Small intestine (tissue), 7 donors: Measurements from ENCODE around the gene PCSK1N. TPM values are rescaled to one million over a fixed set of nuclear protein-coding genes. Genes with fewer than 3 reads are reported as not detected.

Experiments used
- DNase-seq, 2 donors: peaks; one replicate each; pipeline versions ENCODE4 v3.0.0 to v3.0.0-alpha.2; 2013
- FAIRE-seq: peaks from 2 replicates; lab custom pipeline; 2012; peaks lifted over from hg19 to GRCh38; lab: Jason Lieb, UNC
- H3K27ac ChIP-seq, 3 donors: one replicate each; pipeline ENCODE4 v1.5.1; 2013; ENCODE audit warnings: low read length in 2 of 3, mild to moderate bottlenecking in 2 of 3, control low read depth in 1 of 3, inconsistent platforms in 1 of 3, low read depth in 1 of 3, moderate library complexity in 1 of 3
- H3K27me3 ChIP-seq, 3 donors: one replicate each; pipeline ENCODE4 v1.6.1; 2013; ENCODE audit warnings: low read length in 3 of 3, inconsistent platforms in 1 of 3; ENCODE audit not compliant: control insufficient read depth in 3 of 3, insufficient read depth in 3 of 3
- H3K36me3 ChIP-seq, 3 donors: one replicate each; pipeline ENCODE4 v1.6.1; 2013; ENCODE audit warnings: low read length in 3 of 3, inconsistent platforms in 1 of 3, low read depth in 1 of 3, mild to moderate bottlenecking in 1 of 3, moderate library complexity in 1 of 3; ENCODE audit not compliant: control insufficient read depth in 3 of 3, insufficient read depth in 2 of 3
- H3K4me1 ChIP-seq, 3 donors: one replicate each; pipeline ENCODE4 v1.6.1; 2013; ENCODE audit warnings: low read length in 2 of 3, inconsistent platforms in 1 of 3, low read depth in 1 of 3, mild to moderate bottlenecking in 1 of 3, moderate library complexity in 1 of 3; ENCODE audit not compliant: control insufficient read depth in 3 of 3, insufficient read depth in 2 of 3
- H3K4me3 ChIP-seq, 3 donors: one replicate each; pipeline ENCODE4 v1.5.1; 2013; ENCODE audit warnings: low read length in 3 of 3, control low read depth in 1 of 3, inconsistent platforms in 1 of 3, low read depth in 1 of 3, mild to moderate bottlenecking in 1 of 3, moderate library complexity in 1 of 3
- H3K9me3 ChIP-seq, 2 donors: one replicate each; pipeline ENCODE4 v1.6.1; 2013; ENCODE audit warnings: low read depth in 1 of 2, low read length in 1 of 2; ENCODE audit not compliant: control insufficient read depth in 2 of 2, insufficient read depth in 1 of 2
- WGBS, 3 donors: extraction: QIAGEN DNeasy Blood & Tissue Kit; methylation state at CpG; one replicate each; pipeline ENCODE4 v1.1.7; 2013; 5-methylcytosine and 5-hydroxymethylcytosine counted together
- polyA plus RNA-seq, 4 donors: library from polyadenylated mRNA; stranded (reverse) in 3 of 4; unstranded in 1 of 4; fragments of 200-250 nt in 3 of 4; fragments of 120-200 nt in 1 of 4; gene quantifications; one replicate each; pipeline versions ENCODE4 v1.2.1 to v1.2.3, GENCODE V29; 2013
- donor health status: healthy with polysubstance abuse.
- donor health status: control.
- donor health status: control.
- donor health status: Bipolar disorder and iron deficiency.
- donor health status: healthy.

The PCSK1N gene
- polyA plus RNA-seq, 4 donors = 0.67 to 97.5 (median 13.5) TPM

GRCh38 chrX:48818098-48818497, 17.3 kb downstream of the PCSK1N start:
- no peaks in the 10 kb centered on the region for H3K27me3 ChIP-seq
- DNase-seq (no peak), FAIRE-seq (no peak)
- no peaks in the 10 kb centered on the region for H3K4me1 ChIP-seq
- H3K9me3 ChIP-seq = no peaks in the 10 kb centered on the region
- 90 to 94% (median 92%) methylated on average over 9 to 16 of the region's 16 CpGs for WGBS, 3 donors
- H3K4me3 ChIP-seq = no peak overlapping the region
- H3K27ac ChIP-seq = no peak overlapping the region
- H3K36me3 ChIP-seq = peaks cover 0 to 66% (median 0%) of the 10 kb centered on the region in 3 donors

- no peak for DNase-seq
- Histone ChIP-seq H3K4me3 (no peak overlapping the region), H3K4me1 (no peaks in the 10 kb centered on the region), H3K27me3 (no peaks in the 10 kb centered on the region), H3K36me3 (peaks cover 0 to 59% (median 0%) of the 10 kb centered on the region in 3 donors), H3K9me3 (no peaks in the 10 kb centered on the region), H3K27ac (no peak overlapping the region)
- FAIRE-seq = no peak
- WGBS, 3 donors = 91 to 97% (median 94%) methylated on average over 7 to 18 of the region's 18 CpGs
Observed at GRCh38 chrX:48816014-48816810, 19.2 kb downstream of the PCSK1N start.

GRCh38 chrX:48815266-48815665, 20.1 kb downstream of the PCSK1N start:
- Histone ChIP-seq H3K36me3 (peaks cover 0 to 55% (median 0%) of the 10 kb centered on the region in 3 donors), H3K9me3 (no peaks in the 10 kb centered on the region), H3K4me3 (no peak overlapping the region), H3K27me3 (no peaks in the 10 kb centered on the region), H3K27ac (no peak overlapping the region), H3K4me1 (no peaks in the 10 kb centered on the region)
- FAIRE-seq (no peak), DNase-seq (no peak)
- WGBS, 3 donors = 80 to 88% (median 86%) methylated on average over 8 of the region's 8 CpGs

- Histone ChIP-seq H3K4me1 (no peaks in the 10 kb centered on the region), H3K36me3 (peaks cover 0 to 52% (median 0%) of the 10 kb centered on the region in 3 donors), H3K27me3 (no peaks in the 10 kb centered on the region), H3K4me3 (no peak overlapping the region), H3K9me3 (no peaks in the 10 kb centered on the region), H3K27ac (no peak overlapping the region)
- DNase-seq = no peak
- no peak for FAIRE-seq
- WGBS, 3 donors = 67 to 93% (median 79%) methylated on average over 2 to 8 of the region's 8 CpGs
Observed at GRCh38 chrX:48814722-48815121, 20.7 kb downstream of the PCSK1N start.

- H3K4me3 ChIP-seq = no peak overlapping the region
- no peak for FAIRE-seq
- no peaks in the 10 kb centered on the region for H3K27me3 ChIP-seq
- no peaks in the 10 kb centered on the region for H3K4me1 ChIP-seq
- 88 to 94% (median 89%) methylated on average over 8 of the region's 8 CpGs for whole genome bisulfite sequencing, 3 donors
- peaks cover 0 to 49% (median 0%) of the 10 kb centered on the region in 3 donors for H3K36me3 ChIP-seq
- no peak overlapping the region for H3K27ac ChIP-seq
- no peak for DNase-seq
- H3K9me3 ChIP-seq = no peaks in the 10 kb centered on the region
Observed at GRCh38 chrX:48813644-48814043, 21.8 kb downstream of the PCSK1N start.

- peaks cover 0 to 21% (median 5%) of the 10 kb centered on the region in 3 donors for H3K36me3 ChIP-seq
- DNase-seq = no peak
- H3K4me1 ChIP-seq = peaks cover 0 to 6% (median 0%) of the 10 kb centered on the region in 3 donors
- no peak overlapping the region for H3K4me3 ChIP-seq
- H3K27ac ChIP-seq = no peak overlapping the region
- FAIRE-seq = no peak
- WGBS, 3 donors = 83 to 97% (median 93%) methylated on average over 4 of the region's 4 CpGs
- no peaks in the 10 kb centered on the region for H3K9me3 ChIP-seq
- no peaks in the 10 kb centered on the region for H3K27me3 ChIP-seq
Observed at GRCh38 chrX:48806081-48806480, 29.3 kb downstream of the PCSK1N start.

GRCh38 chrX:48802905-48803200, 32.6 kb downstream of the PCSK1N start:
- FAIRE-seq (no peak), DNase-seq (no peak)
- 28 to 38% (median 36%) methylated on average over 4 of the region's 4 CpGs for WGBS, 3 donors
- H3K4me1 ChIP-seq = peaks cover 0 to 10% (median 0%) of the 10 kb centered on the region in 3 donors
- H3K27me3 ChIP-seq = no peaks in the 10 kb centered on the region
- no peaks in the 10 kb centered on the region for H3K9me3 ChIP-seq
- H3K36me3 ChIP-seq = peaks cover 0 to 18% (median 3%) of the 10 kb centered on the region in 3 donors
- H3K27ac ChIP-seq = peak overlapping the region in 2 of 3 donors; percentile 100
- peak overlapping the region; percentile 30 to 78 (median 43) for H3K4me3 ChIP-seq

GRCh38 chrX:48802089-48802904, 33.1 kb downstream of the PCSK1N start:
- peaks cover 0 to 16% (median 3%) of the 10 kb centered on the region in 3 donors for H3K36me3 ChIP-seq
- H3K9me3 ChIP-seq = no peaks in the 10 kb centered on the region
- no peak for FAIRE-seq
- 4 to 44% (median 10%) methylated on average over 29 to 40 of the region's 40 CpGs for WGBS, 3 donors
- H3K27me3 ChIP-seq = no peaks in the 10 kb centered on the region
- H3K27ac ChIP-seq = peak overlapping the region; percentile 83 to 100 (median 100)
- H3K4me1 ChIP-seq = peaks cover 0 to 10% (median 0%) of the 10 kb centered on the region in 3 donors
- H3K4me3 ChIP-seq = peak overlapping the region; percentile 30 to 78 (median 43)
- peak; percentile 88 to 90 for DNase-seq
